ENCODE data around the gene MYO18B.

The MYO18B gene

DNA sequence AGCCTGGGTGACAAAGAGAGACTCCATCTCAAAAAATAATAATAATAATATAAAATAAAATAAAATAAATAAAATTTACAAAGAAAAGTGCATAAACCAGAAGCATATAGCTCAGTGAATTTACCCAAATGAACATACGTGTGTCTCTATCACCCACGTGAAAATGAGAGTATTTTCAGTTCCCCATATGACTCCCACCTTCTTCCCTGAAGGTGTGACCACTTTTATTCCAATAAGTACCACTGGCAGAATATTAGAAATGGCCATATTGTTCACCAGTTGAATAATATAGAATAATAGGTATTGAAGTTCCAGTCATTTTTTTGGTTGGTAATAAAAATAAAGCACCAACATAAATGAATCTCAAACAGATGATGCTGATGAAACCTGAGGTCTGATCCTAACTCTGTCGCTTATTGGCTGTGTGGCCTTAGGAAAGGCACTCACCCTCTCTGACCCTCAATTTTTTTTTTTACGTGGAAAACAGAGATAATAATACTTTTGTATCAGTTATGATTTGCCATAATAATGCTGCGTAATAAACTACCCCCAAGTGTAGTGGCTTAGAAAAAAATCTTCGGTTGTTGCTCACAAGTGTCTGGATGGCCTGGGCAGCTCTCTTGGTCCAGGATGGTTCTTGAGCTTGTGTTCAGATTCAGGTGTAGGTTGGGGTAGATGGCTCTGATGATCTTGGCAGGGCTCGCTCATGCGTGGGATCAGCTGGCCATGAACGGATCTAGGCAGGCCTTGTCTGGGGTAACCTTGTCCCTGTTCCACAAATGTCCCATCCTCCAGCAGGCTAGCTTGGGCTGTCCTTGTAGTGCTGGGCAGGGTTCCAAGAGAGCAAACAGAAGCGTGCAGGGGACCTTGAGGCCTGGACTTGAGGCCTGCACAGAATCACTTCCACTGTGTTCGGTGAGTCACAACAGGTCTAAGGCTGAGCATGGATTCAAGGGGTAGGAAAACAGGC, 88.1 kb downstream of the MYO18B start:
- no peak for DNase-seq

DNA sequence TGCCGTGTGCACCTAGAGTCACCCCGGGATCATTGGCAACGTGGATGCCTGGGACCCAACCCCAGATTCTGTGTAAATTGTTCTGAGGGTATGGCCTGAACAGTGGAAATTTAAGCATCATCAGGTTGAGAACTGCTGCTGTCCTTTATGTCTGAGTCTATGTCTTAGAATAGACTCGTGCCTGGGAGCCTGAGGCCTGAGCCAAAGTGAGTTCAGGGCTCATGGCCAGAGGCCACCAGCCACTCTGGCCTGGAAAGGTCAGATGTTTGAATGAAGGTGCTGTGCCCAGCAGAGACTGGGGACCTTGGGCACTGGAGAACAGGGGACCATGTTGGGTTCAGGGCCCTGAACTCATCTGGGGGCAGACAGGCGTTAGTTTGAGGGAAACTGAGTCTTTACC, 91.1 kb downstream of the MYO18B start:
- no peak for DNase-seq

- DNase-seq, result no peak
Observed at GRCh38 chr22:25833676-25834075, 91.7 kb downstream of the MYO18B start.

DNA sequence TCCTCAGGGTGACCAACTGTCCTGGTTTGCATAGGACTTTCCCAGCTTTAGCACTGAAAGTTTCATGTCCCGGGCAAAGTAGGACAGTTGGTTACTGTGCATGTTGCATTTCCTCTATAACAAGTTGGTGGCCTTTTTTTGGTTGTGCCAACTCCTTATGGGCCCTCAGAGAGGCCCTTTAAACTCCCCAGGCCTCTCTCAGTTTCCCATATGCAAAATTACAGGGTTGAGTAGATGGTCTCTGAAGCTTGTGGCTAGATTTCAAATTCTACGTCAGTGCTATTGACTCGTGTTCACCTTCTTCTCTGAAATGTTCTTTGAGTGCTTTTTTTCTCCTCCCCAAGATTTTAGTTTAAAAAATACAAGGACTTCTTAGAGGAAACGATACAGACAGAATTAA, 92.5 kb downstream of the MYO18B start:
- no peak for DNase-seq

DNA sequence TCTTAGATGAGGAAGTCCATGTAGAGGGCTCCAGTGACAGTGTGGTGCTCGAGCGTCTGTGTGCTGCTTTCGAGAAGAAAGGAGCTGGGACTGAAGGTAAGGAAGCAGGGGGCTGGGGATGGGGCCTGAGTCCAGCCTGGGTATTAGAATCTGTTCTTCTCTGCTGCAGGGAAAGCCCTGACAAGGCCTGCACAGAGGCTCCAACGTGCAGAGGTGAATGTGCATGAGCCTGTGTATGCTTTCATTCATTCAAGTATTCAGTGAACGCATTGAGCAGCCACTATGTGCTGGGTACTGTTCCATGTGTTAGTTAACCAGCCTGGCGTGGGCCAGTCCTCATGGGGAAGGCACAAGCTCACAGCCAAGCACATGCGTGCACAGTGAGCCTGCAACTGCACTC, 93.4 kb downstream of the MYO18B start:
- no peak for DNase-seq

DNA sequence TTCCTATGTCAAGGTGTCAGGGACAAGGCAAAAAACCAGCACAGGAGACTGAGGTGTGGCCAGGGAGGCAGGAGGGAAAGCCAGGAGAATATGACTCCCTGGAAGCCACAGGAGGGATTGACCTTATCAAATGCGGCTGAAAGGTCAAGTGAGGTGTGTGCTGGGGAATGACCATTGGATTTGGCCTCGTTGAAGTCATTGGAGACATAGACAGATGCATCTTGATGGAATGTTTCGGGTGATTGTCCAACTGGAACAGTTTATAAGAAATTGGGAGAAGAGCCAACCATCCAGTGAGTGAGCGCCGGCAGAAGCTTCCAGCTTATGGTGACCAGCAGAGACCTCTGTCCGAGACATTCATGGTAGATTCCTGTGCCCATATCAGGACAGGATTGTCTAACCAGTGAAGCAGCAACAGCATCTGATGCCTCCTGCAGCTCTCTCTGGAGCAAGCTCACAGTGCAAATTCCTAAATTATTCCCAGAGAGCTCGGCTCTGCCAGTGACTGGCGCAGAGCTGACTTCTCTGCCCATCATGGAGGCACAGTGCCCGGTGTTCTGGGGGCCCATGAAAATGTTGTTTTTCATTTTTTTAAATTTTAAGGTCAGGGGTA, 95.4 kb downstream of the MYO18B start:
- DNase-seq, result no peak

DNA sequence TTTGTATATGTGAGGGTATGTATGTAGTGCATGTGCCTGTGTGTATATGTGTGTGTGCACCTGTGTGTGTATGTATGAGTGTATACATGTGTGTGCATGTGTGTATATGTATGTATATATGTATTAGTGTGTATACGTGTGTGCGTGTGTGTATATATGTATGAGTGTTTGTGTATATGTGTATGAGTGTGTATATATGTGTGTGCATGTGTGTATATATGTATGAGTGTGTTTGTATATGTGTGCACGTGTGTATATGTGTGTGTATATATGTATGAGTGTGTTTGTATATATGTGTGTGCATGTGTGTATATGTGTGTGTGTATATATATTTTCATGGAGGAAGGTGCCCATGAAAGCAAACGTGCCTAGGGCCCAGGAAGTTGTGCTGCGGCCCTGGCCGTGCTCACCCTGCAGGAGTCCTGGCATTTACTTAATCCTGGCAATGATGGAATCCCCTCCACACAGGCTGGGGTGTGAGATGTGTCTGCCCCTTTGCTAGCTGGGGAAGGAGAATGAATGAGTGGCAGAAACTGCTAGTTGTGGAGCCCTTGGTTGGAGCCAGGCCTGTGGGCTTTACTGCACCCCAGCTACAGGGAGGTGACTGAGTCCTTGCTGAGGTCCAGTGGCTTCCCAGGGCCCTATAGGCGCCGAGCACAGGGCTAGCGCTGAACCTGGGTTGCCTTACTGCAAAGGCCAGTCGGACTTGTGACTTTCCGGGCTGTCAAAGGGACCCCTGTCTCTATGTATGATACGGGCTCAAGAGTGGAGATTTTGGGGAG, 97.2 kb downstream of the MYO18B start:
- DNase-seq, result no peak

GRCh38 chr22:25839755-25840154, 97.8 kb downstream of the MYO18B start:
- no peak for DNase-seq

GRCh38 chr22:25840167-25840566, 98.2 kb downstream of the MYO18B start:
- DNase-seq, result no peak

- no peak for DNase-seq
Observed at GRCh38 chr22:25840891-25841290, 98.9 kb downstream of the MYO18B start.

DNA sequence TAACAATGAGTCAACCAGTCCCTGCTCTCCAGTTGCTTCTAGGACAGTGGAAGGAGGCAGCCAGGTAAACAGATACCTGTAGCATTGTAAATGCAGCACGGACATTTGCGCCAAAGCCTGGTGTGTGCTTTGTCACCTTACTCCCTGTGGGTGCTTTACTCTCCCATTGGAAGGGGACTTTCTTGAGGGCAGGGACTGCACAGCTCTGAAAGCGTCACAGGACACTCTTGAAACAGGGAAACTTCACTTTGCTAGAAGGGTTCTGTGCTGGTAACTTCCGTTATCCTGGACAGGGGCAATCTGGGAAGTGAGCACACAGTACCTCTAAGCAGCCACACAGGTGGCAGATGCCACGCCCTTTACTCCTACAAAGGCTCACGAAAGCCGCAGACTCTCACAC, 99.8 kb downstream of the MYO18B start:
- no peak for DNase-seq

GRCh38 chr22:25843660-25844405, 101.8 kb downstream of the MYO18B start:
- DNase-seq, result no peak

GRCh38 chr22:25844601-25845000, 102.6 kb downstream of the MYO18B start:
- no peak for DNase-seq

- DNase-seq, result peak; percentile 2
Observed at GRCh38 chr22:25845985-25846745, 104.2 kb downstream of the MYO18B start.

- DNase-seq, result no peak
Observed at GRCh38 chr22:25847451-25847850, 105.5 kb downstream of the MYO18B start.

DNA sequence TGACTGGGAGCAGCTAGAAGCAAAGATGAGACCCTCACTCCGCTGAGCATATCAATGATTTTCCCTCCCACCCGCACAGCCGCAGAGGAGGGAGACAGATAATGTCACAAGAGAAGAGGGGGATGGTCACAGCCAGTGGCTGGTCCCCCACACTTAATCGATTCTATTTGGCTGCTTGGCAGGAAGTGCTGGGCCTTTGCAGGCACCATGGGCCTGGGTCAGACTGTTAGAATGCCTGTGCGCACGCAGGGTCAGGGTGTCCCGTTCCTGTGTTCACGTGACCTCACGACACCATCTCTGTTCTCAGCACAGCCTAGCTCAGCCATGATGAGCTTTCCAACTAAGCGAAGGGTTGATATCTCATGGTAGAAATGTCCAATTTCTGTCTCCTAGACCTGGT, 107.0 kb downstream of the MYO18B start:
- DNase-seq, result no peak

- DNase-seq, result no peak
Observed at GRCh38 chr22:25849522-25849921, 107.5 kb downstream of the MYO18B start.

DNA sequence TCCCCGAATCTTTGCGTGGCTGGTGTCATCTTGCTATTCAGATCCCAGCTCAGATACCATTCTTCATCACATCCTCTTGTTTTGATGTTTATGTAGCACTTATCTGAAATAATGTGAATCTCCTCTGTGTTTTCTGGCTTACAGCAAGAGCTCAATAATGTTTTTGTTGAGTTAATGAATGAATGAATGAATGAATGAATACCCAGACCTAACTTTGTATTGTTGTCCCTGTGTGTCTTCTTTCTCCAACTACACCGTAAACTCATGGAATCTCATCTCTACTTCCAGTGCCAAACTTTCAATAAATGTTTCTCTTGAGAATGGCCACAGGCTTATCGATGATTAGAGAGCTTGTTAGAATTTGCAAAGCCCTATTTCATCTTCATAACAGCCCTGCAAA, 110.2 kb downstream of the MYO18B start:
- DNase-seq, result no peak

- peak; percentile 12 for DNase-seq
Observed at GRCh38 chr22:25853078-25853477, 111.1 kb downstream of the MYO18B start.

DNA sequence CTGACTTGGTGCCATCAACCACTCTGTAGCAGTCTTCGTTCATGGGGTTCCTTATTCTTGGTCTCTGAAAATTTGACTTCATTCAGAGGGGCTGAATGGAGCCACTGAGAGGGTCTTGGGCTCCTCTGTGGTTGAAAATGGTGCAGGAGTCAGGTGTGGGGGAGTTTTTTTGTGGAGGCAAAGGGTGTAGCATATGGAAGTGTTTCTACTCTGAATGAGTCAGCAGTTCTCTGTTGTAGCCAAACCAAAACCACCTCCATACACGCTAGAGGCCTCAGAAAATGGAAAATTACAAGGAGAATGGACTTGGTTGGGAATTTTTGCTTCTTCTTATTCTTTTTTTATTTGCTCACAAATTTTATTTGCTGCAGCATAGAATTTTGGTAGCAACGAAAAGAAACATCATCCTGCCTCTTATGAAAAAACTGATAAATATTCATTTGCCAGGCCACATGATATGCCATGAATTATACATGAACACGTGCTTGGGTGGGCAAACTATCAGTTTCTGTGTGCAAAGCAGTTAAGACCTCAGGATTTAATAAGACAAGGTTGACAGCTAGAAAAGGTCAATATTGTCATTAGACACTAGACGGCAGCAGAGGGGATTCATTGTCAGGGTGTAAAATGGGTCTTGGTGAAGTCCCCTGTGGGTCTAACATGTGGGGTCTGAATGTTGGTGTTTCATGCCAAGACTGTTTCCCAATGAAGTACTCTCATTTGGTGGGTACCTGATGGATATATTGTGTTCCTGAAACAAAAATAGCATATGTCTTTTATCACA, 111.7 kb downstream of the MYO18B start:
- no peak for DNase-seq

DNA sequence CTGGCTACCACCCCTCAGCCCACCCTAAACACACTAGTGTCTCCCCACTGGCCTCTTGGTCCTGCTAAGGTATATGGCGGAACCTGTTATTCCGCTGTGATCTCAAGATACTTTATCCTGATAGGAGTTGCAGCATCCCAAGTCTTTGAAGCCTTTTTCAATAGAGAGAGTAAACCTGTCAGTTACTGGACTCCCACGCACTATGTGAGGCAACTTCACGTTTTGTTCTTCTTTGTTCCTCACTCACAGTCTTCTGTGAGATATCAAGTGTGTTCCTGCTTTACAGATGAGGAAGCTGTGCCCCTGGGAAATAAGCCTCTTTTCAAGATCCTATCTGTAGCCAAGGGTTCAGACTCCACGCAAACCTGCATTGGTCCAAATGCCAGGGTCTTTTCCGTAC, 127.8 kb downstream of the MYO18B start:
- DNase-seq, result no peak

All from suppressor macrophage treated with lipopolysaccharide for 4 hours (primary cell).